ENCODE results near the gene SLC27A2. TPM values are rescaled to one million over a fixed set of nuclear protein-coding genes. Genes with fewer than 3 reads are reported as not detected.

Gene SLC27A2
- total and polyA plus RNA-seq, 2 experiments from 2014 or later: 2.8 to 9.4 TPM

DNA sequence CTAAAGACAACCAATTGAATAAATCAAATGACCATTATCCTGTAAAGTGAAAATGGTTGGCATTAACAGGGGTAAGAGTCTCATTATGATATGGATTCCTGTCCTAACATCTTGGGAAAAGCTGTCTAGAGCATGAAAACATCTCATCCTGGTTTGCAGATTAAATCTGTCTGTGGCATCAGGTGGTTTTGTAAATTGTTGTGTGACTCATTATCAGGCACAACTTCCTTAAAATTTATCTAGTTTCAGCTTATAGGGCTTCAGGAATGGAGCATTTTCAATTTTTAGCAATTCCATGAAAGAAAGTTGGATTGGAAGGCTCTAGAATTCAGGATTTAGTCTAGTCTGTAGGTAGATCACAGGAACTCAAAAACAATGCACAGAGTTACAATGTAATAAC lies 31.1 kb upstream of the SLC27A2 start:
- TF ChIP-seq, protein P1, sequence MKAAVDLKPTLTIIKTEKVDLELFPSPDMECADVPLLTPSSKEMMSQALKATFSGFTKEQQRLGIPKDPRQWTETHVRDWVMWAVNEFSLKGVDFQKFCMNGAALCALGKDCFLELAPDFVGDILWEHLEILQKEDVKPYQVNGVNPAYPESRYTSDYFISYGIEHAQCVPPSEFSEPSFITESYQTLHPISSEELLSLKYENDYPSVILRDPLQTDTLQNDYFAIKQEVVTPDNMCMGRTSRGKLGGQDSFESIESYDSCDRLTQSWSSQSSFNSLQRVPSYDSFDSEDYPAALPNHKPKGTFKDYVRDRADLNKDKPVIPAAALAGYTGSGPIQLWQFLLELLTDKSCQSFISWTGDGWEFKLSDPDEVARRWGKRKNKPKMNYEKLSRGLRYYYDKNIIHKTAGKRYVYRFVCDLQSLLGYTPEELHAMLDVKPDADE (IDR thresholded peaks at IDR 0.05): no peak
- TF ChIP-seq CREB1 (CRISPR knock-in tag; IDR thresholded peaks at IDR 0.05; ENCODE audit: low read depth) (no peak), EZH2 (IDR thresholded peaks at IDR 0.05; ENCODE audit: low read depth, unreplicated experiment) (no peak), NANOG (IDR thresholded peaks at IDR 0.05; ENCODE audit: borderline replicate concordance) (no peak), JUNB (IDR thresholded peaks at IDR 0.05; ENCODE audit: unreplicated experiment) (no peak), ZNF331 (CRISPR knock-in tag; IDR thresholded peaks at IDR 0.05; ENCODE audit: low read depth) (no peak), POLR2AphosphoS5 (IDR thresholded peaks at IDR 0.05; ENCODE audit: low read depth) (no peak)
- TF ChIP-seq, protein P2, sequence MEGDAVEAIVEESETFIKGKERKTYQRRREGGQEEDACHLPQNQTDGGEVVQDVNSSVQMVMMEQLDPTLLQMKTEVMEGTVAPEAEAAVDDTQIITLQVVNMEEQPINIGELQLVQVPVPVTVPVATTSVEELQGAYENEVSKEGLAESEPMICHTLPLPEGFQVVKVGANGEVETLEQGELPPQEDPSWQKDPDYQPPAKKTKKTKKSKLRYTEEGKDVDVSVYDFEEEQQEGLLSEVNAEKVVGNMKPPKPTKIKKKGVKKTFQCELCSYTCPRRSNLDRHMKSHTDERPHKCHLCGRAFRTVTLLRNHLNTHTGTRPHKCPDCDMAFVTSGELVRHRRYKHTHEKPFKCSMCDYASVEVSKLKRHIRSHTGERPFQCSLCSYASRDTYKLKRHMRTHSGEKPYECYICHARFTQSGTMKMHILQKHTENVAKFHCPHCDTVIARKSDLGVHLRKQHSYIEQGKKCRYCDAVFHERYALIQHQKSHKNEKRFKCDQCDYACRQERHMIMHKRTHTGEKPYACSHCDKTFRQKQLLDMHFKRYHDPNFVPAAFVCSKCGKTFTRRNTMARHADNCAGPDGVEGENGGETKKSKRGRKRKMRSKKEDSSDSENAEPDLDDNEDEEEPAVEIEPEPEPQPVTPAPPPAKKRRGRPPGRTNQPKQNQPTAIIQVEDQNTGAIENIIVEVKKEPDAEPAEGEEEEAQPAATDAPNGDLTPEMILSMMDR (conservative IDR thresholded peaks at IDR 0.05; ENCODE audit: low read depth in 2 of 2): no peak
- TF ChIP-seq, protein P3, sequence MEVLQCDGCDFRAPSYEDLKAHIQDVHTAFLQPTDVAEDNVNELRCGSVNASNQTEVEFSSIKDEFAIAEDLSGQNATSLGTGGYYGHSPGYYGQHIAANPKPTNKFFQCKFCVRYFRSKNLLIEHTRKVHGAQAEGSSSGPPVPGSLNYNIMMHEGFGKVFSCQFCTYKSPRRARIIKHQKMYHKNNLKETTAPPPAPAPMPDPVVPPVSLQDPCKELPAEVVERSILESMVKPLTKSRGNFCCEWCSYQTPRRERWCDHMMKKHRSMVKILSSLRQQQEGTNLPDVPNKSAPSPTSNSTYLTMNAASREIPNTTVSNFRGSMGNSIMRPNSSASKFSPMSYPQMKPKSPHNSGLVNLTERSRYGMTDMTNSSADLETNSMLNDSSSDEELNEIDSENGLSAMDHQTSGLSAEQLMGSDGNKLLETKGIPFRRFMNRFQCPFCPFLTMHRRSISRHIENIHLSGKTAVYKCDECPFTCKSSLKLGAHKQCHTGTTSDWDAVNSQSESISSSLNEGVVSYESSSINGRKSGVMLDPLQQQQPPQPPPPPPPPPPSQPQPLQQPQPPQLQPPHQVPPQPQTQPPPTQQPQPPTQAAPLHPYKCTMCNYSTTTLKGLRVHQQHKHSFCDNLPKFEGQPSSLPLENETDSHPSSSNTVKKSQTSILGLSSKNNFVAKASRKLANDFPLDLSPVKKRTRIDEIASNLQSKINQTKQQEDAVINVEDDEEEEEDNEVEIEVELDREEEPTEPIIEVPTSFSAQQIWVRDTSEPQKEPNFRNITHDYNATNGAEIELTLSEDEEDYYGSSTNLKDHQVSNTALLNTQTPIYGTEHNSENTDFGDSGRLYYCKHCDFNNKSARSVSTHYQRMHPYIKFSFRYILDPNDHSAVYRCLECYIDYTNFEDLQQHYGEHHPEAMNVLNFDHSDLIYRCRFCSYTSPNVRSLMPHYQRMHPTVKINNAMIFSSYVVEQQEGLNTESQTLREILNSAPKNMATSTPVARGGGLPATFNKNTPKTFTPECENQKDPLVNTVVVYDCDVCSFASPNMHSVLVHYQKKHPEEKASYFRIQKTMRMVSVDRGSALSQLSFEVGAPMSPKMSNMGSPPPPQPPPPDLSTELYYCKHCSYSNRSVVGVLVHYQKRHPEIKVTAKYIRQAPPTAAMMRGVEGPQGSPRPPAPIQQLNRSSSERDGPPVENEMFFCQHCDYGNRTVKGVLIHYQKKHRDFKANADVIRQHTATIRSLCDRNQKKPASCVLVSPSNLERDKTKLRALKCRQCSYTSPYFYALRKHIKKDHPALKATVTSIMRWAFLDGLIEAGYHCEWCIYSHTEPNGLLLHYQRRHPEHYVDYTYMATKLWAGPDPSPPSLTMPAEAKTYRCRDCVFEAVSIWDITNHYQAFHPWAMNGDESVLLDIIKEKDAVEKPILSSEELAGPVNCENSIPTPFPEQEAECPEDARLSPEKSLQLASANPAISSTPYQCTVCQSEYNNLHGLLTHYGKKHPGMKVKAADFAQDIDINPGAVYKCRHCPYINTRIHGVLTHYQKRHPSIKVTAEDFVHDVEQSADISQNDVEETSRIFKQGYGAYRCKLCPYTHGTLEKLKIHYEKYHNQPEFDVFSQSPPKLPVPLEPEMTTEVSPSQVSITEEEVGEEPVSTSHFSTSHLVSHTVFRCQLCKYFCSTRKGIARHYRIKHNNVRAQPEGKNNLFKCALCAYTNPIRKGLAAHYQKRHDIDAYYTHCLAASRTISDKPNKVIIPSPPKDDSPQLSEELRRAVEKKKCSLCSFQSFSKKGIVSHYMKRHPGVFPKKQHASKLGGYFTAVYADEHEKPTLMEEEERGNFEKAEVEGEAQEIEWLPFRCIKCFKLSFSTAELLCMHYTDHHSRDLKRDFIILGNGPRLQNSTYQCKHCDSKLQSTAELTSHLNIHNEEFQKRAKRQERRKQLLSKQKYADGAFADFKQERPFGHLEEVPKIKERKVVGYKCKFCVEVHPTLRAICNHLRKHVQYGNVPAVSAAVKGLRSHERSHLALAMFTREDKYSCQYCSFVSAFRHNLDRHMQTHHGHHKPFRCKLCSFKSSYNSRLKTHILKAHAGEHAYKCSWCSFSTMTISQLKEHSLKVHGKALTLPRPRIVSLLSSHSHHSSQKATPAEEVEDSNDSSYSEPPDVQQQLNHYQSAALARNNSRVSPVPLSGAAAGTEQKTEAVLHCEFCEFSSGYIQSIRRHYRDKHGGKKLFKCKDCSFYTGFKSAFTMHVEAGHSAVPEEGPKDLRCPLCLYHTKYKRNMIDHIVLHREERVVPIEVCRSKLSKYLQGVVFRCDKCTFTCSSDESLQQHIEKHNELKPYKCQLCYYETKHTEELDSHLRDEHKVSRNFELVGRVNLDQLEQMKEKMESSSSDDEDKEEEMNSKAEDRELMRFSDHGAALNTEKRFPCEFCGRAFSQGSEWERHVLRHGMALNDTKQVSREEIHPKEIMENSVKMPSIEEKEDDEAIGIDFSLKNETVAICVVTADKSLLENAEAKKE (CRISPR knock-in tag; IDR thresholded peaks at IDR 0.05): no peak
- no peaks in the 10 kb centered on the region for H3F3A ChIP-seq (replicated peaks; ENCODE audit: low read depth)
- no peak overlapping the region for H3K4me3 ChIP-seq
- Mint-ChIP-seq H3K36me3 (ENCODE audit: low read depth) (no peaks in the 10 kb centered on the region), H3K27me3 (ENCODE audit: insufficient read depth, low read depth, poor library complexity) (peaks cover 3% of the 10 kb centered on the region), H3K4me3 (no peak overlapping the region), H3K4me1 (no peaks in the 10 kb centered on the region), H3K27ac (no peak overlapping the region), H3K9me3 (no peaks in the 10 kb centered on the region)
- no peaks in the 10 kb centered on the region for H3K4me1 ChIP-seq (ENCODE audit: insufficient read depth)
- H3K4me2 ChIP-seq: no peak overlapping the region
- no peaks in the 10 kb centered on the region for H3K27me3 ChIP-seq (ENCODE audit: insufficient read depth)
- H3K36me3 ChIP-seq (ENCODE audit: insufficient read depth): no peaks in the 10 kb centered on the region
- H3K9me2 ChIP-seq (ENCODE audit: insufficient read depth): no peaks in the 10 kb centered on the region
- no peak for ATAC-seq
- no peaks in the 10 kb centered on the region for H4K20me1 ChIP-seq (replicated peaks; ENCODE audit: insufficient read depth)
- H2AFZ ChIP-seq: no peak overlapping the region
- no peaks in the 10 kb centered on the region for H3K79me2 ChIP-seq (replicated peaks; ENCODE audit: insufficient read depth)
- no peak for DNase-seq (ENCODE audit: low spot score)
- no peak overlapping the region for H3K27ac ChIP-seq (ENCODE audit: low read depth)

Measured in GM23338 (cell line).